HCT116 (cell line): Measurements from ENCODE around the gene MUC4. TPM values are rescaled to one million over a fixed set of nuclear protein-coding genes. Genes with fewer than 3 reads are reported as not detected.

Experiments used
- ATAC-seq: fragments of 200-7000 bp; cut with Tn5 transposase; 2 replicates; pipeline ENCODE4 v1.9.1; 2020; ENCODE audit warnings: mild to moderate bottlenecking, moderate library complexity
- BruUV-seq: library from RNA; stranded (reverse); fragments of 400-500 nt; replicated peaks from 2 replicates; lab custom pipeline; 2021; lab: Mats Ljungman, UMichigan
- CTCF ChIA-PET: fragments of 300-600 bp; sonication (Branson Sonifier 250); formaldehyde crosslinking; loops from one replicate; lab custom pipeline; 2021; ENCODE audit warnings: antibody characterized with exemption; lab: Charles Lee
- POLR2A ChIA-PET: fragments of 300-600, 350-600 bp; sonication (Branson Sonifier 250); formaldehyde crosslinking; loops from one replicate; lab custom pipeline; 2021; ENCODE audit warnings: antibody characterized with exemption; lab: Charles Lee
- RAD21 ChIA-PET, 2 experiments: fragments of 300-600 bp; sonication (Branson Sonifier 250); formaldehyde crosslinking; loops; one replicate each; lab custom pipeline; 2023; ENCODE audit warnings: low total read pairs in 2 of 2; ENCODE audit not compliant: uncharacterized antibody in 2 of 2, unreplicated experiment in 2 of 2, low non-redundant PET in 1 of 2; lab: Charles Lee
- DNase-seq: peaks from one replicate; pipeline ENCODE4 v3.0.0-alpha.2; 2010; ENCODE audit warnings: low read depth, low spot score
- H2AFZ ChIP-seq: fragments of 200-600 bp; shearing (Covaris generic), sonication (generic); 2 replicates; pipeline ENCODE4 v1.6.1; 2017; ENCODE audit warnings: low read depth, mixed run types, mixed read lengths, antibody characterized with exemption, low read length; ENCODE audit not compliant: poor library complexity, severe bottlenecking
- H3K27ac ChIP-seq: 2 replicates; pipeline ENCODE4 v1.5.1; 2012; ENCODE audit warnings: low read depth, low read length
- H3K27me3 ChIP-seq: fragments of 200-600 bp; sonication (generic); 2 replicates; pipeline ENCODE4 v1.6.1; 2016; ENCODE audit warnings: mixed run types, low read length, mixed read lengths; ENCODE audit not compliant: insufficient read depth
- H3K36me3 ChIP-seq, 2 experiments: fragments of 200-500 bp in 1 of 2; fragments of 200-600 bp in 1 of 2; sonication (Bioruptor generic) in 1 of 2; sonication (generic) in 1 of 2; 2 replicates each; pipeline versions ENCODE4 v1.5.1 to v1.6.1; 2014 to 2016; ENCODE audit warnings: low read length in 2 of 2, inconsistent platforms in 1 of 2, mixed read lengths in 1 of 2, mixed run types in 1 of 2; ENCODE audit not compliant: insufficient read depth in 2 of 2, control insufficient read depth in 1 of 2
- H3K4me1 ChIP-seq, 2 experiments: fragments of 200-600 bp in 1 of 2; sonication (generic) in 1 of 2; 2 replicates each; pipeline versions ENCODE4 v1.5.1 to v1.6.1; 2012 to 2017; ENCODE audit warnings: low read length in 2 of 2, inconsistent platforms in 1 of 2, mild to moderate bottlenecking in 1 of 2, mixed read lengths in 1 of 2, mixed run types in 1 of 2, moderate library complexity in 1 of 2; ENCODE audit not compliant: insufficient read depth in 2 of 2, control insufficient read depth in 1 of 2
- H3K4me2 ChIP-seq: fragments of 200-600 bp; sonication (generic); 2 replicates; pipeline ENCODE4 v1.6.1; 2017; ENCODE audit warnings: mixed run types, low read length, mixed read lengths
- H3K4me3 ChIP-seq, 2 experiments: fragments of 200-600 bp in 1 of 2; sonication (generic) in 1 of 2; replicated peaks in 1 of 2; 2 replicates each; pipeline ENCODE4 v1.5.1; 2011 to 2016; ENCODE audit warnings: low read length in 2 of 2, control low read depth in 1 of 2, low read depth in 1 of 2, mild to moderate bottlenecking in 1 of 2, mixed read lengths in 1 of 2, mixed run types in 1 of 2
- H3K79me2 ChIP-seq: fragments of 200-600 bp; sonication (generic); 2 replicates; pipeline ENCODE4 v1.6.1; 2017; ENCODE audit warnings: mild to moderate bottlenecking, mixed run types, low read length, moderate library complexity, mixed read lengths; ENCODE audit not compliant: insufficient read depth
- H3K9ac ChIP-seq: fragments of 200-600 bp; sonication (generic); 2 replicates; pipeline ENCODE4 v1.6.1; 2016; ENCODE audit warnings: low read length, mixed read lengths
- H3K9me2 ChIP-seq: fragments of 200-600 bp; sonication (generic), shearing (Covaris generic); 2 replicates; pipeline ENCODE4 v1.6.1; 2017; ENCODE audit warnings: mixed run types, mild to moderate bottlenecking, moderate library complexity; ENCODE audit not compliant: insufficient read depth
- H3K9me3 ChIP-seq, 2 experiments: fragments of 200-500 bp in 1 of 2; fragments of 200-600 bp in 1 of 2; sonication (Bioruptor generic) in 1 of 2; sonication (generic) in 1 of 2; 2 replicates each; pipeline ENCODE4 v1.6.1; 2014 to 2017; ENCODE audit warnings: low read length in 2 of 2, mixed read lengths in 2 of 2, inconsistent platforms in 1 of 2, low read depth in 1 of 2, mild to moderate bottlenecking in 1 of 2, mixed run types in 1 of 2, moderate library complexity in 1 of 2; ENCODE audit not compliant: control insufficient read depth in 1 of 2, insufficient read depth in 1 of 2
- H4K20me1 ChIP-seq: fragments of 200-600 bp; sonication (generic), shearing (Covaris generic); 2 replicates; pipeline ENCODE4 v1.6.1; 2017; ENCODE audit warnings: mixed run types, mild to moderate bottlenecking, moderate library complexity; ENCODE audit not compliant: insufficient read depth
- ATF3 ChIP-seq: IDR thresholded peaks from 2 replicates; pipeline ENCODE4 v1.6.1; 2012
- CBX3 ChIP-seq: IDR thresholded peaks from 2 replicates; pipeline ENCODE4 v1.6.1; 2012; ENCODE audit warnings: low read depth
- CEBPB ChIP-seq: IDR thresholded peaks from 2 replicates; pipeline ENCODE4 v1.6.1; 2012; ENCODE audit warnings: low read depth
- EGR1 ChIP-seq: IDR thresholded peaks from 2 replicates; pipeline ENCODE4 v1.6.1; 2012; ENCODE audit warnings: low read depth
- ELF1 ChIP-seq: IDR thresholded peaks from 2 replicates; pipeline ENCODE4 v1.6.1; 2012; ENCODE audit warnings: low read depth, borderline replicate concordance
- FOSL1 ChIP-seq: IDR thresholded peaks from 2 replicates; pipeline ENCODE4 v1.6.1; 2012; ENCODE audit warnings: low read depth
- MAX ChIP-seq: IDR thresholded peaks from 2 replicates; pipeline ENCODE4 v1.6.1; 2012
- POLR2A ChIP-seq: IDR thresholded peaks from 2 replicates; pipeline ENCODE4 v1.7.0; 2011; ENCODE audit warnings: borderline replicate concordance; ENCODE audit not compliant: insufficient read depth, insufficient read length; ENCODE audit errors: extremely low read depth
- POLR2AphosphoS5 ChIP-seq: IDR thresholded peaks from 2 replicates; pipeline ENCODE4 v1.6.1; 2011; ENCODE audit warnings: mild to moderate bottlenecking, low read depth, low read length, moderate library complexity
- REST ChIP-seq: IDR thresholded peaks from 2 replicates; pipeline ENCODE4 v1.6.1; 2012; ENCODE audit warnings: low read depth
- SIN3A ChIP-seq: IDR thresholded peaks from 2 replicates; pipeline ENCODE4 v1.6.1; 2012; ENCODE audit warnings: low read depth
- SP1 ChIP-seq: IDR thresholded peaks from 2 replicates; pipeline ENCODE4 v1.6.1; 2012; ENCODE audit warnings: low read depth
- ZBTB33 ChIP-seq: IDR thresholded peaks from 2 replicates; pipeline ENCODE4 v1.6.1; 2011; ENCODE audit warnings: mild to moderate bottlenecking, low read length, moderate library complexity; ENCODE audit not compliant: insufficient replicate concordance; ENCODE audit errors: extremely low read depth
- ZFX ChIP-seq: fragments of 450-650 bp; IDR thresholded peaks from 2 replicates; pipeline ENCODE4 v1.6.1; 2017
- ZNF274 ChIP-seq: fragments of 200-500 bp; sonication (Bioruptor generic); IDR thresholded peaks from 2 replicates; pipeline ENCODE4 v1.6.1; 2014; ENCODE audit warnings: mild to moderate bottlenecking, low read depth, low read length, inconsistent platforms
- intact Hi-C: fragments of 100-400 bp; cut with micrococcal nuclease; formaldehyde crosslinking; loops from 2 replicates; pipeline ENCODE4 v1.10.0; 2022
- total RNA-seq: library from RNA; stranded (reverse); gene quantifications from one replicate; pipeline ENCODE4 v1.2.1, GENCODE V29; 2021; ENCODE audit not compliant: unreplicated experiment

Gene MUC4
- total RNA-seq, 1 experiment from 2014 or later, result 0.64 TPM

DNA sequence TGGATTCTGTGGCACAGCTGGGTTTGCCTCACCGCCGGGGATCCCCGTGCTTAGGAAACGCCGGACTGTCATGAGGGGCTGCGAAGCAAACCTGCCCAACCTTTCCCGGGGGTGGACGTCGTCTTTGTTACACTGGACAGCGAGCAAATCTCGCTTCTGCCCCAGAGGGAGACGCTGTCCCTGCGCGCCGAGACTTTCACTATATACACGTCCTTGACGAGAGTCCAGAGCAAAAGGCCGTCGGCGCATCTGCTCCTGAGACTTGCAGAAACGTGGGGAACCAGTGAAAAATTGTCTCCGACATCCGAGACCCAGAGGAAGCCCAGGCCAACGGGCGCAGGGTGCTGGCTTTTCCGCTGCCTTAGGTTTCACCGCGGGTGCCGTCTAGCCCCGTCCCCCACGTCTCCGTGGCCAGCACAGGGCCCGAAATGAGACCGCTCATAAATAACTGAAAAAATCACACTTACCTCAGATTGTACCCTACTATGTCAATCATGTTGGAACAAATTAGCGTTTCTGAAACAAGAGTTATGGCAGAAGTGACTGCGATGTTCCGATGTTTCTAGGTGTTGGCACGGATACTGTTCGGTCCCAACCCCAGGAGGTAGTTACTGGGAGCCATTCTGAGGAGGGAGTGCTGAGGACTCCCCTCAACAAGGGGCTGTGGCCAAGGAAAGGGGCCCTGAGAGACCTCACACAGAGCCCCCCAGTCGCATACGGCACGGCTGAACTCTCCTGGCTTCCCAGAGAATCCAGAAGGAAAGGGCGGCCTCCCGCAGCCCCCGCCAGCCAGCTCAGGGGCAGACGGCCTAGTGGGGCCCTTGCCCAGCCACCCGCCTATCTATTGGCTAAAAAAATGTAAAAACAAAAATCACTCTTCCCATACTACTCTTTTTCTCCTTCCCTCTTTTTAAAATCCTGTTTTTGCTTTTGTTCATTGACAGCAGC is 14.4 kb upstream of the MUC4 start:
- ATAC-seq (no peak), DNase-seq (no peak)
- ChIA-PET CTCF (no interaction called here), RAD21 (no interaction called here), POLR2A (no interaction called here)
- Histone ChIP-seq H4K20me1 (no peaks in the 10 kb centered on the region), H3K9me2 (no peaks in the 10 kb centered on the region), H3K27me3 (no peaks in the 10 kb centered on the region), H3K4me2 (no peak overlapping the region), H3K79me2 (no peaks in the 10 kb centered on the region), H3K9ac (no peak overlapping the region), H3K4me3 (no peak overlapping the region), H3K9me3 (no peaks in the 10 kb centered on the region), H3K36me3 (no peaks in the 10 kb centered on the region), H3K27ac (no peak overlapping the region), H3K4me1 (peaks cover 2 to 10% of the 10 kb centered on the region in 2 experiments; a peak in 1 of 4 replicates), H2AFZ (no peak overlapping the region)
- TF ChIP-seq ZBTB33 (no peak), MAX (no peak), CBX3 (no peak), ATF3 (no peak), POLR2AphosphoS5 (no peak), ZNF274 (no peak), FOSL1 (no peak), SIN3A (no peak), ZFX (no peak), SP1 (no peak), ELF1 (no peak), REST (no peak), POLR2A (no peak), EGR1 (no peak), CEBPB (no peak)
- intact Hi-C loops, result no loop called here
- no TSS peak for BruUV-seq
